Stomach (tissue), 4 donors: ENCODE measurements around the gene NCS1.

Experiments
- POLR2A ChIP-seq, 4 donors: fragments of 450-650 bp; IDR thresholded peaks; one replicate each; pipeline ENCODE4 v1.6.1; 2016; ENCODE audit warnings: antibody characterized with exemption in 4 of 4, control low read depth in 2 of 4, mild to moderate bottlenecking in 1 of 4, moderate library complexity in 1 of 4
- TF ChIP-seq, protein P1 (sequence below), 7 experiments: fragments of 450-650 bp in 4 of 7; fragments of 200-600 bp in 3 of 7; sonication (generic) in 3 of 7; IDR thresholded peaks; one replicate each; pipeline ENCODE4 v1.5.1; 2016 to 2019; ENCODE audit warnings: antibody characterized with exemption in 7 of 7, control low read depth in 2 of 7, mild to moderate bottlenecking in 1 of 7

DNA sequence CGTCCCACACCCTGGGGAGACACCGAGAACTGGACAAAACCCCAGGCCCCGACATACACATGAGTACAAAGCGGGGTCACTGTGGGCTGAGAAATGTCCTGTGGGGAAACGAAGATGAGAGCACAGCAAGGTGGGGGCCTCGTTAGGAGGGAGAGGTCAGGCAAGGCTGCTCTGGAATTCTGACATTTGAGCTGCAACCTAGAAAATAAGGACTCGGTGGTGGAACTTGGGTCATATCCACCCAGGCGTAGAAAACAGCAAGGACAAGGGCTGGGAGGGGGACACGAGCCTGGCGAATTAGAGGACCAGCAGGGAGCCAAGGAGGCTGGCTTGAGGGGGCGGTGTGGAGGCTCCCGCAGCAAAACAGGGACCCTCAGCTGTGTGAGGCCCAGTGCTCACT lies 32.8 kb downstream of the NCS1 start:
- no peak for TF ChIP-seq POLR2A (IDR thresholded peaks at IDR 0.05)
- TF ChIP-seq, protein P1, sequence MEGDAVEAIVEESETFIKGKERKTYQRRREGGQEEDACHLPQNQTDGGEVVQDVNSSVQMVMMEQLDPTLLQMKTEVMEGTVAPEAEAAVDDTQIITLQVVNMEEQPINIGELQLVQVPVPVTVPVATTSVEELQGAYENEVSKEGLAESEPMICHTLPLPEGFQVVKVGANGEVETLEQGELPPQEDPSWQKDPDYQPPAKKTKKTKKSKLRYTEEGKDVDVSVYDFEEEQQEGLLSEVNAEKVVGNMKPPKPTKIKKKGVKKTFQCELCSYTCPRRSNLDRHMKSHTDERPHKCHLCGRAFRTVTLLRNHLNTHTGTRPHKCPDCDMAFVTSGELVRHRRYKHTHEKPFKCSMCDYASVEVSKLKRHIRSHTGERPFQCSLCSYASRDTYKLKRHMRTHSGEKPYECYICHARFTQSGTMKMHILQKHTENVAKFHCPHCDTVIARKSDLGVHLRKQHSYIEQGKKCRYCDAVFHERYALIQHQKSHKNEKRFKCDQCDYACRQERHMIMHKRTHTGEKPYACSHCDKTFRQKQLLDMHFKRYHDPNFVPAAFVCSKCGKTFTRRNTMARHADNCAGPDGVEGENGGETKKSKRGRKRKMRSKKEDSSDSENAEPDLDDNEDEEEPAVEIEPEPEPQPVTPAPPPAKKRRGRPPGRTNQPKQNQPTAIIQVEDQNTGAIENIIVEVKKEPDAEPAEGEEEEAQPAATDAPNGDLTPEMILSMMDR (IDR thresholded peaks at IDR 0.05), result no peak
